GM21367 (cell line): ENCODE data around the gene RTEL1.

Experiments
- ATAC-seq: cut with Tn5 transposase; IDR thresholded peaks from one replicate; pipeline ENCODE4 v1.9.1; 2021; ENCODE audit not compliant: unreplicated experiment

Gene RTEL1

DNA sequence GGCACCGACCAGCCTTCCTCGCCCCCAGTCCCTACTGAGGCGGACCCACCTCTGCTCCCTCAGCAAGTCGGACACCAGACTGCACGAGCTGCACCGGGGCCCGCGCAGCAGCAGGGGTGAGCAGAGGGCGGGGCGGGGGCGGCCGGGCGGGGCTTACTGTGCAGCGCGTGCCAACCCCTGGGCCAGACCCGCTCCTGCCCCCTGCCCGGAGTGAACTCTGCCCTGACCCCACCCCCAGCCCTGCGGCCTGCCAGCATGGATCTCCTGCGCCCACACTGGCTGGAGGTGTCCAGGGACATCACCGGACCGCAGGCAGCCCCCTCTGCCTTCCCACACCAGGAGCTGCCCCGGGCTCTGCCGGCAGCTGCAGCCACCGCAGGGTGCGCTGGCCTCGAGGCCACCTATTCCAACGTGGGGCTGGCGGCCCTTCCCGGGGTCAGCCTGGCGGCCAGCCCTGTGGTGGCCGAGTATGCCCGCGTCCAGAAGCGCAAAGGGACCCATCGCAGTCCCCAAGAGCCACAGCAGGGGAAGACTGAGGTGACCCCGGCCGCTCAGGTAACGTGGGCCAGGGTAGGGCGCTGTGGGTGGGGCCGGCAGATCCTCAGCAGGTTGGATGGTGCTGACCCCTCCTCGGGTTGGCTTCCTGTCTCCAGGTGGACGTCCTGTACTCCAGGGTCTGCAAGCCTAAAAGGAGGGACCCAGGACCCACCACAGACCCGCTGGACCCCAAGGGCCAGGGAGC, 80.0 kb downstream of the RTEL1 start:
- no peak for ATAC-seq

DNA sequence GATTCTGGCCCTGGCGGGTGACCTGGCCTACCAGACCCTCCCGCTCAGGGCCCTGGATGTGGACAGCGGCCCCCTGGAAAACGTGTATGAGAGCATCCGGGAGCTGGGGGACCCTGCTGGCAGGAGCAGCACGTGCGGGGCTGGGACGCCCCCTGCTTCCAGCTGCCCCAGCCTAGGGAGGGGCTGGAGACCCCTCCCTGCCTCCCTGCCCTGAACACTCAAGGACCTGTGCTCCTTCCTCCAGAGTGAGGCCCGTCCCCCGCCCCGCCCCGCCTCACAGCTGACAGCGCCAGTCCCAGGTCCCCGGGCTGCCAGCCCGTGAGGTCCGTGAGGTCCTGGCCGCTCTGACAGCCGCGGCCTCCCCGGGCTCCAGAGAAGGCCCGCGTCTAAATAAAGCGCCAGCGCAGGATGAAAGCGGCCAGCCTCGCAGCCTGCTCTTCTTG, 80.6 kb downstream of the RTEL1 start:
- ATAC-seq = no peak

DNA sequence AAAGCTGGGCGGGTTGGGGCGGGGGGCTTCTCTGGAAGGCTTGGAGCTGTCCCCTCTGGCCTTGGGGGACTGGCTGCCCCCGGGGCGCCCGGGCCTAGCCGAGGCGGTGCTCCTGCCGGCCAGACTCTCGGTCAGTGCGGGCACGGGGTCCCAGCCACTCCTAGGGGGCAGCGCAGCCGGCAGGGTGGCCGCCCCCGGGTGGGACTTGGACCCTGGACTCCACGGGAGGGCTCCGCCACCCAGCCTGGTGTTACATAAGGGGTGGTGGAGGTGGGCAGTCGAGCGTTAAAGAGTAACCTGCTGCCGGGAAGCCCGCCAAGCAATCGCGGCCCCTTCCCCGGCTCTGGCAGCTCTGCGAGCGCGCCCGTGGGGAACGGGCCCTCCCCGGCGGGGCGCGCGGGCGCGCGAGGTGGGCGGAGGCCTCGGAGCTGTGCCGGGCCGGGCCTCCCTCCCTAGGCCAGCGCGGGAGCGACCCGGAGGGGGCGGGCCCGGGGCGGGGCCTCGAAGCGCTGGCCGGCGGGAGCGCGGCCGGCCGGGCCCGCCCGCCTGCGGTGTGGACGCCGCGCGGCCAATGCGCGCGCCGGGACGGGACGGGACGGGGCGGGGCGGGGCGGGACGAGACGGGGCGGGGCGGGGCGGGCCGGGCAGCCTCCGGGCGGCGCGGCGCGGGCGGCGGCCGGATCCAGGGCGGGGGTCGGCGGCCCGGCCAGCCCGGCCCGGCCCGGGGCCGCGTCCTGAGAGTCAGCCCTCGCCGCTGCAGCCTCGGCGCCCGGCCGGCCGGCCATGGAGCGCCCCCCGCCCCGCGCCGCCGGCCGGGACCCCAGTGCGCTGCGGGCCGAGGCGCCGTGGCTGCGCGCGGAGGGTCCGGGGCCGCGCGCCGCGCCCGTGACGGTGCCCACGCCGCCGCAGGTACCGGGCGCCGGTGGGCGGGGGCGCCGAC, 81.3 kb downstream of the RTEL1 start, which contains the start of gene SLC2A4RG:
TSS of gene SLC2A4RG (plus strand) at position 647 of the 940 bp plus-strand sequence. CDS start at position 784, 137 bp downstream.
- ATAC-seq = peak; percentile 34

DNA sequence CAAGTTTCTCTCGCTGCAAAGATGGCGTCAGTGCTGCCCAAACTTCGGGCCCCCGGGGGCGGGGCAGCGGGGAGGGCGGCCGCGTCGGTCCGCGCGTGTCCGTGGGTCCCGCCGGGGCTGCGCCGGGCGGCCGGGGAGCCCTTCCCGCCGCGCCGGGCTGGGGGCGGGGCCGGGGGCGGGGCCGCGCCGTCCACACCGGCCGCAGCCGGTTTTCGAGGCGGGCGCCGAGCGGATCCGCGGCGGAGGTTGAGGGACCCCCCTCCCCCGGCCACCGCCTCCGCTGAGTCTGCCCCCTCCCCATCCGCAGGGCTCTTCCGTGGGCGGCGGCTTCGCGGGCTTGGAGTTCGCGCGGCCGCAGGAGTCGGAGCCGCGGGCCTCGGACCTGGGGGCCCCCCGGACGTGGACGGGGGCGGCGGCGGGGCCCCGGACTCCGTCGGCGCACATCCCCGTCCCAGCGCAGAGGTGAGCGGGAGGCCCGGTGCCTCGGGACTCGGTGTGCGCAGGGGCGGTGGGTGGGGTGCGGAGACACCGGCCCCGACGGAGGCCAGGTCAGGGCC, 82.0 kb downstream of the RTEL1 start:
- ATAC-seq = no peak

DNA sequence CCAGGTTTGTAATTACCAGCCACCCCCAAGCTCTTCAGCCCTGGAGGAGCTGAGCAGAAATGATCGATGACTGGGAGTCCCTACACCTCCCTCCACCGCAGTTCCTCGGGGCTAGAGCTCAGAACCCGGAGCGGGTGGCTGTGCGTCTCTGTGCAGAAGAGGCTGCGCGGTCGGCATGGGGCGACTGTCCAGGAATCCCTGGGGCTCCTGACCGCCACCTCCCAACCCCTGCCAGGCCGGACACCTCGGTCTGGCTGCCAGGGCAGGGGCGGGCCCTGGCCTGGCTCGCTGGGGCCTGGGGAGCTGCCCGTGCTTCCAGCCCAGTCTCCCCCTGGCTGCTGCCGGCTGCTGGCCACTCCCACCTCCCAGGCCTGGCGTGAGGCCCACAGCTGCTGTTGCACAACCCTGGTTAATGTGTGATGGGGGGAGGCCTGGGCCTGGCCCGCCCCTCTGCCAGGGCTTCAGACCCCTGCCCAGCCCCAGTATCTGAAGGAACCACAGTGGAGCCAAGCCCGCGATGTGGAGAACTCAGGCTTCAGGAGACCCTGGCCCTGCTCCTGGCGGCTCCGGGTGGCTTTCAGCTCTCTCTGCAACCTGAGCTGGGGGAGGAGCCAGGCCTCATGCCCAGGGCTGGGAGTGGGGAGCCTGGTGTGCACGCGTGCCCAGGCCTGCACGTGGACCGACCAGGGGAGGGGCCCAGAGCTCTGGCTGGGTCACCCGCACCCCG, 82.7 kb downstream of the RTEL1 start:
- no peak for ATAC-seq

DNA sequence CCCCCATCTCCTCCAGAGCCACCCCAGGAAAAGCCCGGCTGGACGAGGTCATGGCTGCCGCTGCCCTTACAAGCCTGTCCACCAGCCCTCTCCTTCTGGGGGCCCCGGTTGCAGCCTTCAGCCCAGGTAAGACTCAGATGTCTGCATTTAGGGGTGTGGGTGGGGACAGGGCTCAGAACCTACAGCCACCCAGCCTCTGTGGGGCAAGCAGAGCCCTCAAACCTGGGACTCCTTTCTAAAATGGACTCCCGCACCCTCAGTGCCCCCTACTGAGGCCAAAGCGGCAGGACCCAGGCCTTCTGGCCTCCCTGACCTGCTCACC, 83.2 kb downstream of the RTEL1 start:
- no peak for ATAC-seq

DNA sequence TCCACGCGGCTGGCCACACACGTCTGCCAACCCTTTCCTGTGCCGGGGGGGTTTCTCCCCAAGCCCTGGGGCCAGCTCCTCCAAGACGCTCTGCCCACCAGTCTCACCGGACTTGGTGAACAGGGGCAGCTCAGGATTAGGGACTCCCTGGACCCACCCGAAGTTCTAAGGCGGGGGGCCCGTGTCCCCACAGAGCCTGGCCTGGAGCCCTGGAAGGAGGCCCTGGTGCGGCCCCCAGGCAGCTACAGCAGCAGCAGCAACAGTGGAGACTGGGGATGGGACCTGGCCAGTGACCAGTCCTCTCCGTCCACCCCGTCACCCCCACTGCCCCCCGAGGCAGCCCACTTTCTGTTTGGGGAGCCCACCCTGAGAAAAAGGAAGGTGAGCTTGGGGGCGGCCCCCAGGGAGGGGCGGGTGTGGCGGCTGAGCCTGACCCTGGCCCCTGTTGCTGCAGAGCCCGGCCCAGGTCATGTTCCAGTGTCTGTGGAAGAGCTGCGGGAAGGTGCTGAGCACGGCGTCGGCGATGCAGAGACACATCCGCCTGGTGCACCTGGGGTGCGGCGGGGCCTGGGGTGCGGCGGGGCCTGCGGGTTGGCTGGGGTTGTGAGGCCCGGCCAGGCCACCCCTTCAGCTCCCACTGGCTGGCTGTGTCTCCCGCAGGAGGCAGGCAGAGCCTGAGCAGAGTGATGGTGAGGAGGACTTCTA, 83.7 kb downstream of the RTEL1 start:
- ATAC-seq = no peak

DNA sequence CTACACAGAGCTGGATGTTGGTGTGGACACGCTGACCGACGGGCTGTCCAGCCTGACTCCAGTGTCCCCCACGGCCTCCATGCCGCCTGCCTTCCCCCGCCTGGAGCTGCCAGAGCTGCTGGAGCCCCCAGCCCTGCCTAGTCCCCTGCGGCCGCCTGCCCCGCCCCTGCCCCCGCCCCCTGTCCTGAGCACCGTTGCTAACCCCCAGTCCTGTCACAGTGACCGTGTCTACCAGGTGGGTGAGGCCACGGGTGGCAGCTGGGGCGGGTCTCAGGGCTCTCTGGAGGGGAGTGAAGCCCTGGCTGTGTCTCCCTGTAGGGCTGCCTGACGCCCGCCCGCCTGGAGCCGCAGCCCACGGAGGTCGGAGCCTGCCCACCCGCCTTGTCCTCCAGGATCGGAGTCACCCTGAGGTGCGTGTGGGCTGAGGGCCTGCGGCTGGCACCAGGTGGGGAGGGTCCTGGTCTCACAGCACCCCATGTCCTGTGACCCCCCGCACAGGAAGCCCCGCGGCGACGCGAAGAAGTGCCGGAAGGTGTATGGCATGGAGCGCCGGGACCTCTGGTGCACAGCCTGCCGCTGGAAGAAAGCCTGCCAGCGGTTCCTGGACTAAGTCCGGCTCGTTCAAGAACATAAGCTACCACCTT, 84.4 kb downstream of the RTEL1 start:
- ATAC-seq = no peak

DNA sequence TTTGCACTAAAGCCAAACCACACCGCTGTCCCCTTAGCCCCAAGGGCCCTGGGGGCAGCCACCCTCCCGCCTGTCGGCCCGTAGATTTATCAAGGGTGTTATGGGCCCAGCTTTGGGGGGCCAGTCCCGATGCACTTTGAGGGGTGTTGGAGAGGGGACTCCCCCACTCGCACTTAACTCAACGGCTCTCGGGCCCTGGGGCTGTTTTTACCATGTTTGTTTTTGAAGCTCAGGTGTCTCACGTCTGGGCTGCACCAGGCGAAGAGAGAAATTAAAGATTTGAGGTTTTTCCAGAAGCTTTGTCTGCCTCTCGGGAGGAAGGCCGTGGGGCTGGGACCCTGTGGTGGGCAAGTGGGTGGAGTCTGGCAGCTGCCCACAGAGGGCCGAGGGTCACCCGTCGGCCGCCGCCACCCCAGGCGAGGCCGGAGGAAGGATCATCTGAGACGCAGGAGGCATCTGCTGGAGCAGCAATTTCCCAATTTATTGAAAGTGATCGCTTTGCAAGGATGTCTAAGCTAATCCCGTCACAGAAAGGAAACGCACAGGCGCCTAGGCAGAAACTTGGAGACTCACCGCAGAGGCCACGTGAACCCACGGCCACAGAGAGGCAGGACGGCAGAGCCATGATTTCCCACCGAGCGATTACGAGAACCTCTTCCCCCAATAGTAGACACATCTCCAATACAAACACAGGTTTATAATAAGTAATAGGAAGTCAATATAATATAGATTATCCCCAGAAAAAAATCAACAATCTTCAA, 85.3 kb downstream of the RTEL1 start:
- ATAC-seq = no peak

DNA sequence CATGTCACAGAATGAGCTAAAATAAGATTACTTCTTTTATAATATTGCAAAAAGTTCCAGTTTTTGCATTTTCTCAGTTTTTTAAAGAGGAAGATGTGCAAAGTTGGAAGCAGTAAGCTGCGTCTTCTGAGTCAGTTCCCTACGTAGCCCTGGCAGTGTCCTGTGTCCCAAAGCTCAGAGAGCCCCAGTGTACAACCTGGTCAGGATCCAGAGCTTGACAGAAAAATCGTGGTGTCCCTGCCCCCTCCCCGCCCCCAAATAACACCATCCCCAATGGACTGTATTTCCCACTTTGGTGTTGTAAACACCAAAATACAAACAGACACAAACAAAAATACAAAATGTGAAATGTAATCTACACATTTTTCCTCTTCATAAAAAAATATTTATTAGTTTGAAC, 86.0 kb downstream of the RTEL1 start:
- ATAC-seq = no peak

DNA sequence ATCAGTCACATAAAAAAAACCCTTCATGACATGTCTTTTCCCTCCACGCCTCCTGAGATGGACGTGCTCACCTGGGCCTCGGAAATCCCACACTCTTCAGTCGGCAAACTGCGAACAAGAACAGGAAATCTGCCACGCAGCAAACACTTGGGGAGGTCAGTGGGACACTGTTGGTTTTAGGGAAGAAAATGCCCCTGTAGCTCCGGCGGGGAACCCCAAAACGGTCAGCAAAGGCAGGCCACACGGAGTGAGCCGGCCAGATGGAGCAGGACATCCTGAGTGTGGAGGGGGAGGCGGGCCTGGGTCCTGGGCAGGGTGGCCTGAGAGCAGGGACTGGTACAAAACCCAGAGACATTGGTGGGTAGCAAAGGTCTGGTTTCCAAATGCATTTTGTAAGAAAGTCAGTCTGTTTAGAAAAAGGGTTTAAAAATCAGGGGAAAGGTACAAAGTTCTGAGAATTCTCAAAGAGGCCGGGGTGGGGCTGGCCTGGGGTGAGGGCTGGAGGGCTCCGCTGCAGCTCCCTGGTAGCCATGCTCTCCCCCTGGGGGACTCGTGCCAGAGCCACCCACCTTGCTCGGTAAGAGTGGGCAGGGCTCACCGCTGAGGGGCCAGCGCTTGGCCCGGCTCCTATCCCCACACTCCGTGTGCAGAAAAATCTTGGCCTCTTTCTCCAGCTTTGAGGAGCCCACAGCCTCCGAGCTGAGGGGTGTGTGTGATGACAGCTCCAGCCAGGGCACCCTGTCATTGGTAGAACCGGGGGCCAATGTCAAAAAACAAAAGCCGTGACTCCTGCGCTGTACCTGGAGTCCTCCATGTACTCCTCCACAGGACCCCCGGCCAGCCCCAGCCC, 86.7 kb downstream of the RTEL1 start:
- no peak for ATAC-seq

DNA sequence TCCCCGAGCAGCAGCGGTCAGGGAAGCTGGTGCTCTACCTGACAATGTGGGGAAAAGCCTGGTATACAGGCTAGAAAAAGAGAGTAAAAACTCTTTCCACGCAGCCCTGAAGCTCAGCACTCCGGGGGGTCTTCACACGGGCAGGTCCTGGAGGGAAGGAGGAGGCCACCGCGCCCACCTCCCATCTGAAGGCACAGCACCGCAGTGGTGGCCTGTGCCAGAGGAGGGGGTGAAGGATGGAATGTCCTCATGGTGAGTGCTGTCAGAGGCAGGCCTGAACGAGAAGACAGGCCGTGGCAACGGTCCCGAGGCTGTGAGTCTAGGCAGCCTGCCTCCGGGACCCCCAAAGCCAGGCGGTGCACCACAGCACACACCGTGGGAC, 87.3 kb downstream of the RTEL1 start:
- ATAC-seq = no peak
